SK-N-SH (cell line): ENCODE results near the gene MADD.

Experiments used
- CTCF ChIP-seq: fragments of 200-600 bp; sonication (generic); IDR thresholded peaks from 2 replicates; pipeline ENCODE4 v1.6.1; 2017; ENCODE audit warnings: antibody characterized with exemption, mild to moderate bottlenecking, moderate library complexity
- GABPA ChIP-seq: IDR thresholded peaks from 2 replicates; pipeline ENCODE4 v1.4.0; 2012; ENCODE audit warnings: low read depth, mild to moderate bottlenecking
- NFIC ChIP-seq: IDR thresholded peaks from 2 replicates; pipeline ENCODE4 v1.4.0; 2012; ENCODE audit warnings: borderline replicate concordance

- TF ChIP-seq NFIC = no peak
- TF ChIP-seq GABPA = no peak
- TF ChIP-seq CTCF = no peak
Observed at GRCh38 chr11:47338396-47339241, 68.7 kb downstream of the MADD start.
